ENCODE measurements around the gene RAP1GAP. TPM values are rescaled to one million over a fixed set of nuclear protein-coding genes. Genes with fewer than 3 reads are reported as not detected.

RAP1GAP gene
- polyA plus RNA-seq, 3 donors: 0.04 TPM; not detected in 2

GRCh38 chr1:21700094-21700493 lies 30.9 kb upstream of the RAP1GAP start:
- Histone ChIP-seq H3K4me1 (ENCODE audit: control insufficient read depth in 1 of 2, insufficient read depth in 2 of 2, low read length in 2 of 2) (no peaks in the 10 kb centered on the region), H3K36me3 (replicated peaks in 1 of 2; ENCODE audit: control insufficient read depth in 1 of 2, insufficient read depth in 2 of 2, low read length in 2 of 2) (peaks cover 73 to 92% of the 10 kb centered on the region in 2 donors), H3K27me3 (ENCODE audit: control insufficient read depth in 2 of 2, insufficient read depth in 2 of 2, low read length in 2 of 2) (no peaks in the 10 kb centered on the region), H3K4me2 (replicated peaks; ENCODE audit: extremely low read depth, low read length, poor library complexity, severe bottlenecking) (no peak overlapping the region), H3K27ac (ENCODE audit: low read depth in 1 of 2, low read length in 2 of 2) (no peak overlapping the region), H3K4me3 (replicated peaks in 1 of 3; ENCODE audit: low read depth in 2 of 3, low read length in 3 of 3) (no peak overlapping the region), H3K9ac (ENCODE audit: insufficient read depth, low read length, poor library complexity, severe bottlenecking) (no peak overlapping the region), H3K9me3 (replicated peaks in 1 of 2; ENCODE audit: control insufficient read depth in 1 of 2, insufficient read depth in 1 of 2, low read length in 2 of 2) (no peaks in the 10 kb centered on the region), H2AFZ (ENCODE audit: insufficient read depth, low read depth, low read length, poor library complexity, severe bottlenecking) (no peak overlapping the region), H4K20me1 (ENCODE audit: insufficient read depth, low read length) (peaks cover 12% of the 10 kb centered on the region), H3K79me2 (ENCODE audit: insufficient read depth, low read length) (peaks cover 20% of the 10 kb centered on the region)
- Mint-ChIP-seq H3K27ac (peak overlapping the region in 1 of 7 donors; percentile 34), H3K9me3 (no peaks in the 10 kb centered on the region), H3K27me3 (ENCODE audit: low read depth in 3 of 3) (no peaks in the 10 kb centered on the region), H3K36me3 (peaks cover 68 to 89% of the 10 kb centered on the region in 2 donors), H3K4me3 (no peak overlapping the region), H3K4me1 (peaks cover 4% of the 10 kb centered on the region)
- WGBS (ENCODE audit: insufficient coverage): 20% methylated on average over 2 of the region's 4 CpGs
- no peak for DNase-seq
- intact Hi-C loops (cut with micrococcal nuclease): loop anchor here in 1 of 2 donors (10.0 kb wide), 1 partner anchor 265 kb away; no protein-coding TSS in a partner anchor
- no peak for TF ChIP-seq CTCF (IDR thresholded peaks at IDR 0.05)

GRCh38 chr1:21696931-21697330 lies 27.8 kb upstream of the RAP1GAP start:
- Mint-ChIP-seq H3K4me3 (no peak overlapping the region), H3K27me3 (ENCODE audit: low read depth in 3 of 3) (no peaks in the 10 kb centered on the region), H3K36me3 (peaks cover 71 to 87% of the 10 kb centered on the region in 2 donors), H3K9me3 (no peaks in the 10 kb centered on the region), H3K4me1 (peaks cover 10% of the 10 kb centered on the region), H3K27ac (peak overlapping the region in 2 of 7 donors; percentile 35 to 55)
- no peaks in the 10 kb centered on the region for H3K9me3 ChIP-seq (replicated peaks in 1 of 2; ENCODE audit: control insufficient read depth in 1 of 2, insufficient read depth in 1 of 2, low read length in 2 of 2)
- no peak overlapping the region for H3K9ac ChIP-seq (ENCODE audit: insufficient read depth, low read length, poor library complexity, severe bottlenecking)
- peaks cover 0 to under 1% of the 10 kb centered on the region in 2 donors for H3K4me1 ChIP-seq (ENCODE audit: control insufficient read depth in 1 of 2, insufficient read depth in 2 of 2, low read length in 2 of 2)
- H3K36me3 ChIP-seq (replicated peaks in 1 of 2; ENCODE audit: control insufficient read depth in 1 of 2, insufficient read depth in 2 of 2, low read length in 2 of 2): peaks cover 73 to 92% of the 10 kb centered on the region in 2 donors
- intact Hi-C loops (cut with micrococcal nuclease): no loop called here
- peaks cover 3% of the 10 kb centered on the region for H4K20me1 ChIP-seq (ENCODE audit: insufficient read depth, low read length)
- no peak overlapping the region for H3K27ac ChIP-seq (ENCODE audit: low read depth in 1 of 2, low read length in 2 of 2)
- DNase-seq: no peak
- TF ChIP-seq CTCF (IDR thresholded peaks at IDR 0.05): no peak
- WGBS (ENCODE audit: insufficient coverage): 92% methylated on average over 6 of the region's 6 CpGs
- H2AFZ ChIP-seq (ENCODE audit: insufficient read depth, low read depth, low read length, poor library complexity, severe bottlenecking): no peak overlapping the region
- no peak overlapping the region for H3K4me2 ChIP-seq (replicated peaks; ENCODE audit: extremely low read depth, low read length, poor library complexity, severe bottlenecking)
- H3K79me2 ChIP-seq (ENCODE audit: insufficient read depth, low read length): peaks cover 13% of the 10 kb centered on the region
- H3K4me3 ChIP-seq (replicated peaks in 1 of 3; ENCODE audit: low read depth in 2 of 3, low read length in 3 of 3): no peak overlapping the region
- H3K27me3 ChIP-seq (ENCODE audit: control insufficient read depth in 2 of 2, insufficient read depth in 2 of 2, low read length in 2 of 2): no peaks in the 10 kb centered on the region
